Measurements from ENCODE around the gene EXPH5.
"Not testable (repeated sequence)": the region's sequence is repeated elsewhere in the genome, so short reads cannot be mapped to it uniquely, and the experiment has no call there.

The EXPH5 gene

DNA sequence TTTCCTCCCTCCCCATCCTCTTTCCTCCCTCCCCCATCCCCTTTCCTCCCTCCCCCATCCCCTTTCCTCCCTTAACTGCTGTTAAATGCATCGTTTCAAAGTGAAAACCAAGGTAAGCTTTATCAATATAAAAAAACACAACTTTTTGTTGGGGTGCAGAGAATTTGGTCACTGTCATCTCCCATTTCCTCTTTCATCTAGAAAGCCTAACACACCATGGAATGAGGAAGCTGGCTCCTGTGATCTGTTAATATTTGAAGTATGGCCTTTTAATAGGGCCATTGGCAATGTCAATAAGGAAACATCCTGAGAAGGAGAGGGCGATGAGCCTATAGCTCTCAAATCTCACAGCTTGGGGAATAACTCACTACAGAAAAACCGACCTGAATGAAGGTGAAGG, 7.0 kb downstream of the EXPH5 start:
- TF ChIP-seq CTCF (IDR thresholded peaks at IDR 0.05; ENCODE audit: low read depth, low read length), result no peak
- no peak for DNase-seq (ENCODE audit: low read depth, low spot score)
- no peak overlapping the region for H3K4me3 ChIP-seq (ENCODE audit: low read depth, low read length)
- in situ Hi-C loops (cut with HindIII; ENCODE audit: low sequenced_read_pairs), result no loop called here

GRCh38 chr11:108586185-108586584, 7.4 kb downstream of the EXPH5 start:
- H3K4me3 ChIP-seq (ENCODE audit: low read depth, low read length); in situ Hi-C loops (cut with HindIII; ENCODE audit: low sequenced_read_pairs); DNase-seq (ENCODE audit: low read depth, low spot score): not testable (repeated sequence)

GRCh38 chr11:108584973-108585372, 8.6 kb downstream of the EXPH5 start:
- TF ChIP-seq CTCF (IDR thresholded peaks at IDR 0.05; ENCODE audit: low read depth, low read length), result no peak
- DNase-seq (ENCODE audit: low read depth, low spot score), result no peak
- in situ Hi-C loops (cut with HindIII; ENCODE audit: low sequenced_read_pairs), result no loop called here
- no peak overlapping the region for H3K4me3 ChIP-seq (ENCODE audit: low read depth, low read length)

DNA sequence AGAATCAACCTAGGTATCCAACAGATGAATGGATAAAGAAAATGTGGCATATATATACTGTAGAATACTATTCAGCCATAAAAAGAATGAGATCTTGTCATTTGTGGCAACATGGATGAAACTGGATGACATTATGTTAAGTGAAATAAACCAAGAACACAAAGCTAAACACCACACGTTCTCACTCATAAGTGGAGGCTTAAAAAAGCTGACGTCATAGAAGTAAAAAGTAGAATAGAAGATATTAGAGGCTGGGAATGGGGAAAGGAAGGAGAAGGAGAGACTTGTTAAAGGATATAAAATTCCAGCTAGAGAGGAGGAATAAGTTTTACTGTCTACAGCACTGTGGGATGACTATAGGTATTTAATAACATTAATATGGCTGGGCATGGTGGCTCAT, 12.9 kb downstream of the EXPH5 start:
- TF ChIP-seq CTCF (IDR thresholded peaks at IDR 0.05; ENCODE audit: low read depth, low read length), result no peak
- in situ Hi-C loops (cut with HindIII; ENCODE audit: low sequenced_read_pairs), result no loop called here
- H3K4me3 ChIP-seq (ENCODE audit: low read depth, low read length), result no peak overlapping the region

DNA sequence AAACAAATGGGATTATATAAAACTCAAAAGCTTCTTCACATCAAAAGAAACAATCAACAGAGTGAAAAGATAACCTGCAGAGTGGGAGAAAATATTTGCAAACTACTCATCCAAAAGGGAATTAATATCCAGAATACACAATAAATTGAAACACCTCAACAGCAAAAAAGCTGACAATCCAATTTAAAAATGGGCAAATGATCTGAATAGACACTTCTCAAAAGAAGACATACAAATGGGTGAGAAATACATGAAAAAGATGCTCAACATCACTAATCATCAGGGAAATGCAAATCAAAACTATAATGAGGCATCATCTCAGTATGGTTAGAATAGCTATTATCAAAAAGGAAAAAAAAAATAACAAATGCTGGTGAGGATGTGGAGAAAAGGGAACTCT, 13.5 kb downstream of the EXPH5 start:
- TF ChIP-seq CTCF (IDR thresholded peaks at IDR 0.05; ENCODE audit: low read depth, low read length), result no peak
- no peak overlapping the region for H3K4me3 ChIP-seq (ENCODE audit: low read depth, low read length)
- in situ Hi-C loops (cut with HindIII; ENCODE audit: low sequenced_read_pairs), result no loop called here
- DNase-seq (ENCODE audit: low read depth, low spot score), result no peak

More for the DNA sequence above, 12.9 kb downstream of the EXPH5 start:
- DNase-seq (ENCODE audit: low read depth, low spot score), result no peak

GRCh38 chr11:108576523-108576922, 17.0 kb downstream of the EXPH5 start:
- DNase-seq (ENCODE audit: low read depth, low spot score), result no peak
- in situ Hi-C loops (cut with HindIII; ENCODE audit: low sequenced_read_pairs), result no loop called here
- no peak for TF ChIP-seq CTCF (IDR thresholded peaks at IDR 0.05; ENCODE audit: low read depth, low read length)
- H3K4me3 ChIP-seq (ENCODE audit: low read depth, low read length), result no peak overlapping the region

DNA sequence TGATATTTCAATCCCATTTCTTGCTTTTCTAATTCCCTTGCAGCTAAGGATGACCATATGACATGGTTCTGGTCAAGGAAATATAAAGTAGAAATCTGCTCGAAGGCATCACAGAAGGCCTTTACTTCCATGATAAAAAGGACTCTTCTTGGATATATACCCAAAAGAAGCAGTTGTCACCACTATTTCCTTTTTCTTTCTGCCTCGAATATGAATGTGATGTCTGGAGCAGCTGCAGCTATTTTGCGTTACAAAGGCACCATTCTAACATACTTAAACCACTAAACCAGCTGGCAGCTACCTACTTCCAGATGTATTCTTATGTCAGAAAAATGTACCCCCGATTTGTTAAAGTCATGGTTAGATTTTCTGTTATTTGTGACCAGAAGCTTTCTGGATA, 18.9 kb downstream of the EXPH5 start:
- H3K4me3 ChIP-seq (ENCODE audit: low read depth, low read length), result no peak overlapping the region
- DNase-seq (ENCODE audit: low read depth, low spot score), result no peak
- no peak for TF ChIP-seq CTCF (IDR thresholded peaks at IDR 0.05; ENCODE audit: low read depth, low read length)
- in situ Hi-C loops (cut with HindIII; ENCODE audit: low sequenced_read_pairs), result no loop called here

Measured in astrocyte of the spinal cord (primary cell).